HG03066 (cell line): ENCODE measurements around the gene AXIN1.
"Not testable (repeated sequence)": the region's sequence is repeated elsewhere in the genome, so short reads cannot be mapped to it uniquely, and the experiment has no call there.

Source experiments
- ATAC-seq: cut with Tn5 transposase; IDR thresholded peaks from one replicate; pipeline ENCODE4 v1.9.1; 2021; ENCODE audit warnings: low read depth; ENCODE audit not compliant: unreplicated experiment

The AXIN1 gene

DNA sequence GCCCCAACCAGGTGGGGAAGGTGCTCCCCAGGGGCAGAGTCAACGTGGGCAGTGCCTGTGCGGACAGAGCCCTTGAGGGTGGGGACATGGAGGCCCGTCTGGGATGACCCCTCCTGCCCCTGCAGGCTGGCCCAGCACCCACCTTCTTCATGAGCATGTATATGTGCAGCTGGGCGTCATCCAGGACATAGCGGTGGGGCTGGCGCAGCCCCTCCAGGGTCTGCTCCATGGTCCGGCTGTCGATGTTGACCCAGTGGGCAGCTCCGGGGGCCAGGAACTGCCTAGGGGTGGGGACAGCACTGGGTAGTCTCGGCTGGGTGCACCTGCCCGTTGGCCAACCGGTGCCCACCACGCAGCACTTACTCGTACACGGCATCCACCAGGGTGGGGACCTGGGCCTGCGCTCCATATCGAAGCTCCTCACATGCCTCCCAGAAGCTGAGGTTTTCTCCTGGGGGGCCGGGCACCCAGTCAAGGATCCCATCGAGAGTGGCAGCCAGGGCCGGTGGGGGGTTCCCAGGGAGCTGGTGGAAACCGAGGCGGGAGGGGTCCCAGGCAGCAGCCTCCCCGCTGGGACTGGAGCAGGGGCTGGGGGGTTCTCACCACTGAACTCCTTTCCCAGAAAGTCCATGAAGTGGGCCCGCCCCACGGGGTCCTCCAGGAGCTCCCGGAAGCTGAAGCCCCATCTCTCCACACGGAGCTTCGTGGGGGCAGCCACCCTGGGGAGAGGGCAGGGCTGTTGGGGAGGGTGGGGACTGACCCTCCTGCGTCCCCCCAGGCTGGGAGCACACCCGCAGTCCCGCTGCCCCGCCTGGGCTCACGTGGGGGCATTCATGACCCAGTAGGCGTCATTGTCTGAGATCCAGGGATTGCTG is 81.9 kb downstream of the AXIN1 start:
- no peak for ATAC-seq

DNA sequence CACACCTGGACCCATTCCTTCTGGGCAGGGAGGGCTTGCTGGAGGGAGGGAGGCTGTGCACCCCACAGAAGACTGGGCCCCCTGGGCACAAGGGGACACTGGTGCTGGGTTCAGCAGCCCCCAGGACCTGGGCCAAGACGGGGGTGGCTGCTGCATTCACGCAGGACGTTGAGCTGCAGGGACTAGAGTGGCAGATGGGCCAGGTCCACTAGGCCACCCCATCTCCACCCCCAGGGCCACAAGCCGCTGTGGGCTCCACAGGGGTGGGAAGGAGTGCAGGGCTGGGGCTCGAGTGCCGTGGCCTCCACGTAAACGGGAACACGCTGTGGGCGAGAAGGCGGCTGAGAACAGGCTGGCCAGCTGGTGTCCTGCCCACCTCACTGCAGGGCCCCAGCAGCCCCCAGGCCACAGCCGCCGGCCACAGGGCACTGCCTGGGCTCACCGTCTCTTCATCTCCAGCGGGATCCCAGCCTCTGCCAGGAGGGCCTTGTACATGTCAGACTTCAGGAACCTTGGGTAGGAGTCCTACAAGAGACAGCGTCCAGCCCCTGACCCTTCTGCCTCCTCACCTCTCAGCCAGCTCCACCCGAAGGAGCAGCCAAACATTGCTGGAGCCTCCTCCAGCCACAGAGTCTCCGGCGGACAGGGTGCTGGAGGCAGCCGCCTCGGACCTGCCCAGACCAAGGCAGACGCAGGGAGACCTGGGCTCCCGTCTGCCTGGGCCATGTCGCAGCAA is 83.3 kb downstream of the AXIN1 start:
- ATAC-seq = no peak

GRCh38 chr16:268141-269053 is 84.1 kb downstream of the AXIN1 start:
- no peak for ATAC-seq

- not testable (repeated sequence) for ATAC-seq
These were observed 85.0 kb downstream of the AXIN1 start for GRCh38 chr16:267562-267961.

DNA sequence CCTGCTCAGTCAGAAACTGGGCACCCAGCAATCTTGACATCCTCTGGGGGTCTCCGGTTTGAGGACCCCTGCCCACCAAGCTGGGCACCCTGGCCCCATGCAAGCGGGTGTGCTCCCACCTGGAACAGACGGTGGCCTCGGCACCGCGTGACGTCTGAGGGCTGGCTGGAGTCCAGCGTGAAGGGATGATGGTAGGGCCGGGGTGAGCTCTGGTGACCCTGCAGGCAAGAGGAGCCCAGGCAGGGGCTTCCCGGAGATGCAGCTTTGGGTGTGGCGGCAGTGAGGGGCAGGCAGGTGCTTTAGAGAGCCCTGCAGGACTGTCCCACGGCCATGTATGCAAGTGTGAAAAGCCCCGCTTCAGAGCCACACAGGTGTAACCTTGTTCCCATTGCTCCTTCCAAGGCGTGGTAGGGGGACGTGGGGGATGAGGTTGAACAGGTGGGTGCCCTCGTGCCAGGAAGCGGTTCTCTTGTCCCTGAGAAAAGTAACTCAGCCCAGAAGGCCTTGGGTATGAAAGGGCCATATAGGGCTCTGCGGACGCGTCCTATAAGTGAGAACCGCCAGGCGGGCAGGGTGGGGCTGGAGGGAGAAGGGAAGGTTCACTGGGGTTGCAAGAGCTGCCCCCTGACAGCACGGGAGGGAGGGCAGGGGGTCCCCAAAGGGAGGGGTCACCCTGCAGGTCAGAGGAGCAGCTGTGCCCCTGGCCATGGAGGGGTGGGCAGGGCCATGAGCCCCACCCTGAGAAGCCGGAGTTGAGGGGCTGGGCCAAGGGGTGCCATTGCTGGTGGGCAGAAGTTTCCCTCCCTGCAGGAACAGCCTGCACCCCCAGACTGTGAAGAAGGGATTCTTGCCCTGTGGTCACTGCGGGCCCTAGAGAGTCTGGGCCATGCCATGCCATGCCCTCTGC is 86.0 kb downstream of the AXIN1 start:
- ATAC-seq = no peak

- no peak for ATAC-seq
These were observed 86.8 kb downstream of the AXIN1 start for GRCh38 chr16:265711-266110.

GRCh38 chr16:265002-265529 is 87.5 kb downstream of the AXIN1 start:
- no peak for ATAC-seq

DNA sequence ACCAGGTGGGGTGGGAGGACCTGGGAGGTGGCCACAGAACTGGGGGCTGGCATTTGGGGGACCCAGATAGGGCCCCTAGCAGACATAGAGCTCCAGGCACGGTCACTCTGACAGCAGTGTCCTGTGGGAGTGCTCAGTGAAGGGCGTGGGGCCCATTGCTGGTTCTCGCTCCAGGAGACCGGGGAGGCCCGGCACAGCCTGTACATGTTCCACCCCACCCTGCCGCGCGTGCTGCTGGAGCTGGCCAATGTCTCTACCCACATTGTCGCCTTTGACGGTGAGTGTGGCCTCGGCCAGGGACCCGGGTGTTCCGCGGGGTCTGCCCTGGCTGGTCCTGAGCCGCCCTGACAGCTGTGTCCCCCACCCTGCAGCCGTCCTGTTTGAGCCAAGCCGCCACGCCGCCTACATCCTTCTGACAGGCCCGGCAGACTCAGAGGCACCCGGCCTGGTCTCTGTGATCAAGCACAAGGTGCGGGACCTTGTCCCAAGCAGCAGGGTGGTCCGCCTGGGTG is 88.0 kb downstream of the AXIN1 start:
- ATAC-seq = no peak

DNA sequence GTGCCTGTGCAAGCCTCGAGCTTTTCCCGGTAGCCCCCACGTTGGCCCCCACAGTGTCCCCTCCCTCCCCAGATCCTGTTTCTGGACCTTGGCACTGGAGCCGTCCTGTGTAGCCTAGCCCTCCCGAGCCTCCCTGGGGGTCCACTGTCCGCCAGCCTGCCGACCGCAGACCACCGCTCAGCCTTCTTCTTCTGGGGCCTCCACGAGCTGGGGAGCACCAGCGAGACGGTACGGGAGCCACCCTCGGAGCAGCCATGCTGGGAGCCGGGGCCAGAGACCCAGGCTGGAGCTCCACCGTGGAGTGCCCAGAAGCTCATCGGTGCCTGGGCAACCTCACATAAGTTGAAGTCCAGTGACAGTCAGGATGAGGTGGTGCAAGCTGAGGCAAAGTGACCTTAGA is 88.6 kb downstream of the AXIN1 start:
- no peak for ATAC-seq

GRCh38 chr16:263182-263774 is 89.2 kb downstream of the AXIN1 start:
- ATAC-seq = no peak

- ATAC-seq = no peak
These were observed 90.3 kb downstream of the AXIN1 start for GRCh38 chr16:262121-262745.

- ATAC-seq = no peak
These were observed 91.4 kb downstream of the AXIN1 start for GRCh38 chr16:261031-261691.

GRCh38 chr16:260326-260725 is 92.2 kb downstream of the AXIN1 start:
- ATAC-seq = no peak

GRCh38 chr16:259814-260253 is 92.7 kb downstream of the AXIN1 start:
- ATAC-seq = no peak

DNA sequence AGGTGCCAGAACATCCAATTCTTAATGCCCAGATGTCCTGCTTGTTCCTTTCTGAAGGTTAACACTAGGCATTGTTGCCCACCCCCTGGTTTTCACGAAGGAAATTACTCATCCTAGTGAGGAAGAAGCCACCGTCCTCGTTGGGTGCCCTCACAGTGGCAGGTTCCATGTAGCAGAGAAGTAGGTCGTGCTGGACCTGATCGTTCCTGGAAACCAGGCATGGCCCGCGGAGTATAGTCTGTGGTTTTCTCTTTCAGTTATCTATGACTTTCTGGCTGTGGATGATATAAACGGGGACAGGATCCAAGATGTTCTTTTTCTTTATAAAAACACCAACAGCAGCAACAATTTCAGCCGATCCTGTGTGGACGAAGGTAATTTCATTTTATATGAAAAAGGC is 93.3 kb downstream of the AXIN1 start:
- no peak for ATAC-seq

DNA sequence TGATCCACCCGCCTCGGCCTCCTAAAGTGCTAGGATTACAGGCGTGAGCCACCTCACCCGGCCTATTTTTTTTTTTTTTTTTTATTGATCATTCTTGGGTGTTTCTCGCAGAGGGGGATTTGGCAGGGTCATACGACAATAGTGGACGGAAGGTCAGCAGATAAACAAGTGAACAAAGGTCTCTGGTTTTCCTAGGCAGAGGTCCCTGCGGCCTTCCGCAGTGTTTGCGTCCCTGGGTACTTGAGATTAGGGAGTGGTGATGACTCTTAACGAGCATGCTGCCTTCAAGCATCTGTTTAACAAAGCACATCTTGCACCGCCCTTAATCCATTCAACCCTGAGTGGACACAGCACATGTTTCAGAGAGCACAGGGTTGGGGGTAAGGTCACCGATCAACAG is 94.4 kb downstream of the AXIN1 start:
- not testable (repeated sequence) for ATAC-seq

GRCh38 chr16:255183-255582 is 97.3 kb downstream of the AXIN1 start:
- no peak for ATAC-seq

DNA sequence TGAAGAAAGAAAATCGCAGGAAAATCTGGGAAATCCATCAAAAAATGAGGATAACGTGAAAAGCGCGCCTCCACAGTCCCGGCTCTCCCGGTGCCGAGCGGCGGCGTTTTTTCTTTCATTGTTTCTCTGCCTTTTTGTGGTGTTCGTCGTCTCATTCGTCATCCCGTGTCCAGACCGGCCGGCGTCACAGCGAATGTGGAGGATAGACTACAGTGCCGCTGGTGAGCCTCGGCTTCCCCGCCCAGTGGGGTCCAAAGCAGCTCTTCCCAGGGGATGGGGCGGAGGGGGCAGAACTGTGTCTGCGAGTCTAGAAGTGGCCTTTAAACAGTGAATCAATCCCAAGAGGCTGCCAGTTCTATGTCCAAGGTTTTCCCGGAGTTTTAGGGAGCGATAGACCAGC is 98.1 kb downstream of the AXIN1 start:
- ATAC-seq = no peak
